ENCODE data around the gene ANP32B.

ANP32B gene

GRCh38 chr9:98034593-98035546 is 51.7 kb downstream of the ANP32B start:
- peak; percentile 86 to 91 for DNase-seq

GRCh38 chr9:98037357-98037756 is 54.2 kb downstream of the ANP32B start:
- DNase-seq = no peak

GRCh38 chr9:98038958-98039357 is 55.8 kb downstream of the ANP32B start:
- no peak for DNase-seq

GRCh38 chr9:98039607-98040017 is 56.5 kb downstream of the ANP32B start:
- DNase-seq = no peak

- no peak for DNase-seq
Observed at GRCh38 chr9:98040212-98040611, 57.1 kb downstream of the ANP32B start.

- DNase-seq = no peak
Observed at GRCh38 chr9:98043915-98044314, 60.8 kb downstream of the ANP32B start.

- DNase-seq = peak; percentile 62 to 83
Observed at GRCh38 chr9:98045234-98046179, 62.4 kb downstream of the ANP32B start.

GRCh38 chr9:98046180-98046543 is 63.0 kb downstream of the ANP32B start:
- no peak for DNase-seq

- DNase-seq = no peak
Observed at GRCh38 chr9:98047002-98047401, 63.9 kb downstream of the ANP32B start.

GRCh38 chr9:98049288-98050072 is 66.3 kb downstream of the ANP32B start:
- DNase-seq = peak; percentile 15 to 27

- no peak for DNase-seq
Observed at GRCh38 chr9:98050351-98050750, 67.2 kb downstream of the ANP32B start.

- DNase-seq = no peak
Observed at GRCh38 chr9:98054376-98054951, 71.3 kb downstream of the ANP32B start.

GRCh38 chr9:98056269-98057137 is 73.4 kb downstream of the ANP32B start, which contains the start of gene NANS:
NANS (plus strand) TSS chr9:98056732; CDS start chr9:98056809, 77 bp downstream.
- DNase-seq = peak; percentile 91 to 92

- no peak for DNase-seq
Observed at GRCh38 chr9:98057138-98057799, 74.1 kb downstream of the ANP32B start.

- no peak for DNase-seq
Observed at GRCh38 chr9:98062161-98062560, 79.0 kb downstream of the ANP32B start.

GRCh38 chr9:98064623-98065392 is 81.7 kb downstream of the ANP32B start:
- DNase-seq = no peak

Data from CD4-positive, alpha-beta T cell treated with Interferon alpha-2 for 1 hour (primary cell).